ENCODE results near the gene ATP6V1G1. TPM values are rescaled to one million over a fixed set of nuclear protein-coding genes. Genes with fewer than 3 reads are reported as not detected.

Gene ATP6V1G1, protein sequence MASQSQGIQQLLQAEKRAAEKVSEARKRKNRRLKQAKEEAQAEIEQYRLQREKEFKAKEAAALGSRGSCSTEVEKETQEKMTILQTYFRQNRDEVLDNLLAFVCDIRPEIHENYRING
- 71.1 and 83.3 TPM in 2 replicates for total RNA-seq

DNA sequence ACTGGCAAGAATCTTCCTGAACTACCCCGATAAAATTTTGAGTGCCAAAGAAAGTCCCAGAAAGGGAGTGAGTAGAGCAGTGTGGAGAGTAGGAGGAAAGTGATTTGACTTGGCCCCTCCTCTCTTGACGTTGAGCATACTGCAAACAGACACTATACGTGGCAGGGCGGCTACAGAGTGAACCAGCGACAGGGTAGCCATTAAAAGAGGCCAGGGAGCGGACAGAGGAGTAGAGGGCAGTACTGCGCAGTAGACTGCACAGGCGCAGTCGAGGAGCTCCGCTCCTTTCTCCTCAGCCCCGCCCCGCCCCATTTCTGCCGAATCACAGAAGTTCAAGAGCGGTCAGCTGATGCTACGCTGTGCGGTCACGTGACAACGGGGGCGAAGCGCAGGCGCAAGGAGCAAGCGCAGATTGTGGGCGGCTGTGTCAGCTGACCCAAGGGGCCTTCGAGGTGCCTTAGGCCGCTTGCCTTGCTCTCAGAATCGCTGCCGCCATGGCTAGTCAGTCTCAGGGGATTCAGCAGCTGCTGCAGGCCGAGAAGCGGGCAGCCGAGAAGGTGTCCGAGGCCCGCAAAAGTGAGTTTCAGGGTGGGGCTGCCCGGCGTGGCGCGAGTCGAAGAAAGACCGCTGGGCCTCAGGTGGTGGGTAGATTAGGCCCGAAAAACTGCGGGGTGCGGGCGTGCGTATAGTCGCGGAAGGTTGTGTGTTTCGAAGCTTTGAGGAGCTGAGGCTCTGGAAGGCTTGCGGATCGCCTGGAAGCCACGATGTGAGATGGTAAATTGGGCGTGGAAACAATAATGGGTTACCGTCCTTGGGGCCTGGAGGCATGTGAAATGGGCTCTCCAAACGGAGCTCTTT lies at the start of gene ATP6V1G1:
TSS of gene ATP6V1G1 (plus strand) at position 425 of the 858 bp plus-strand sequence. CDS start at position 495, 70 bp downstream.

Other genes with a start within 250 kb of the ATP6V1G1 start
- gene AKNA, start 199.8 kb upstream of the ATP6V1G1 start, total RNA-seq: 11.3 and 13.1 TPM in 2 replicates
- 1.6 and 3.0 TPM in 2 replicates for gene WHRN, start 82.3 kb upstream of the ATP6V1G1 start, total RNA-seq
- gene TMEM268, start 23.5 kb downstream of the ATP6V1G1 start, total RNA-seq: 7.0 and 8.6 TPM in 2 replicates
- gene TEX53, start 70.0 kb downstream of the ATP6V1G1 start, total RNA-seq: not detected in 2 replicates
- not detected in 2 replicates for gene TEX48, start 94.4 kb downstream of the ATP6V1G1 start, total RNA-seq
- 0.03 and 13.4 TPM in 2 replicates for gene TNFSF15, start 218.3 kb downstream of the ATP6V1G1 start, total RNA-seq

All from smooth muscle cell of the pulmonary artery (primary cell).